Renal cortical epithelial cell (primary cell): Measurements from ENCODE around the gene VGLL4. TPM values are rescaled to one million over a fixed set of nuclear protein-coding genes. Genes with fewer than 3 reads are reported as not detected.
"Not testable (repeated sequence)": the region's sequence is repeated elsewhere in the genome, so short reads cannot be mapped to it uniquely, and the experiment has no call there.

Experiments used
- DNase-seq: peaks from one replicate; pipeline ENCODE4 v3.0.0-alpha.2; 2011; ENCODE audit warnings: low read depth
- total RNA-seq: library from RNA; depleted of rRNA; stranded (reverse); fragments of >200 nt; gene quantifications from 2 replicates; pipeline ENCODE4 v1.2.3, GENCODE V29; 2014

Gene VGLL4
- total RNA-seq, 1 donor from 2014 or later: 67.7 TPM

- no peak for DNase-seq
Measured at GRCh38 chr3:11587766-11588165, 55.9 kb downstream of the VGLL4 start.

DNA sequence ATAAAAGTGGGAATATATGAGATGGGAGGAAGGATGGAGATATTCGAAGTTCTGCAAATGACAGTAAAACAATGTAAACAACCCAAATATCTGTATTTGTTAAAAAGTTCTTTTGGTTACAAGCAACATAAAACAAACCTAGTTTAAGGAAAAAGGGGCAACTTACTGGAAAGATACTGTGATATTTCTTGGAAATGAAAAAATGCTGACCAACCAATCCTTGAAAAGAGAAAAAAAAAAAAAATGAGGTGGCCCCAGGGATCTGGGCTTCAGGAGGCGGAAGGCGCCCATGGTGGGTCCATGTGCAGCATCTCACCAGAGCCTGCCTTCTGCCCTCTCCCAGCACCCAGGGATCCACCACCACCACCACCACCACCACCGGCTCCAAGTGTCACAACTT is 59.1 kb downstream of the VGLL4 start:
- DNase-seq: no peak

- no peak for DNase-seq
Measured at GRCh38 chr3:11583638-11584046, 60.1 kb downstream of the VGLL4 start.

DNA sequence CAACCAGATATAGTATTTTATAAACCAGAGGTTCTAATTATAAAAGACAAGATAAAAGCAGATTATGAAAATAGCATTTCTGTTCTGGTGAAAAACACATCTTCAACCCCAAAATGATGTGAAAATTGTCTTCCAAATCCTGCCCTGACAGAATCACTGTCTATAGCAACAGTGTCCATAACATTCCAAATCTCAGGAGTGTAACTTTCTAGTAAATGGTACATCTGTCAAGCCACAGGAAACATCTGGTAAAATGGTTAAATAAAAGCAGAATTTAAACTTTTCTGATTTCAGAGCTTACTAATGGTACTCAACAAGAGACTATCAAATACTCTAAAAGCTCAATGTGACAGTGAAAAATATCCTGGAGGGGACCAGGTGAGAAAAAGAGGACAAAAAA is 60.5 kb downstream of the VGLL4 start:
- no peak for DNase-seq

- DNase-seq: peak; percentile 85
Measured at GRCh38 chr3:11582191-11582968, 61.3 kb downstream of the VGLL4 start.

- DNase-seq: peak; percentile 50
Measured at GRCh38 chr3:11581237-11582190, 62.2 kb downstream of the VGLL4 start.

DNA sequence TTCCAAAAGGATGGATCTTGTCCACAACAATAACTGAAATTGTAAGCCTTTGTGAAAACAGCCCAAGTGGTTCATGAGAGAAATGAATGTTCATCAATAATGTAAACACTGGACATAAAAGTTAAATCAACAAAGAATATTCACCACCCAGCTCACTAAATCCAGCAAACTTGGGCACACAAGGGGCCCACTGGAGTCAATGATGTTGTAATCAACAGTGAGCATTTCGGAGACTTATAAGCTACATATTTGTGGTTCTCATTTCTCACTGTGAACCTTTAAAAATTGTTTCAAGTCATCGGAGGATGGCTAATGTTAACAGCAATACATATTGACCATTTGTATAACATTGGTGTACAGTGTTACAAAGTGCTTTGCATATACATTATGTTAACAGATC is 63.1 kb downstream of the VGLL4 start:
- DNase-seq: no peak

GRCh38 chr3:11578169-11578568 is 65.5 kb downstream of the VGLL4 start:
- no peak for DNase-seq

DNA sequence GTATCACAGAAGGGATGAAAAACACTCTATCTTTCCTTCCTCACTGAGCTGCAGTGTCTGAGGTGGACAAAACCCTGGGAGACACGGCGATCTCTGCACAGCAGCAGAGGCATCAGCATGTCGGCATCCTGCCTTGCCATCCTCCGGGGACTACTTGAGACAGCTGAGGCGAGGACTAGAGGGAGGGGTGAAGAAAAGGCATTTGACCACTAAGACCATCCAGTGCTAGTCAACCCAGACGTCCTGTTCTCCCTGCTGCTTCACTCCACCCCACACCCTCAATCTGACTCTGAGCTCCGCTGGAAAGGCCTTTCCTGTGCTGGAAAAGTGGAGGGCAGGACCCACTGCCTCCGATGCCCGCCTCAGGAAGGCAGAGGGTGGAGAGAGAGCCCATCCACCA is 67.3 kb downstream of the VGLL4 start:
- no peak for DNase-seq

- no peak for DNase-seq
Measured at GRCh38 chr3:11575677-11576076, 68.0 kb downstream of the VGLL4 start.

DNA sequence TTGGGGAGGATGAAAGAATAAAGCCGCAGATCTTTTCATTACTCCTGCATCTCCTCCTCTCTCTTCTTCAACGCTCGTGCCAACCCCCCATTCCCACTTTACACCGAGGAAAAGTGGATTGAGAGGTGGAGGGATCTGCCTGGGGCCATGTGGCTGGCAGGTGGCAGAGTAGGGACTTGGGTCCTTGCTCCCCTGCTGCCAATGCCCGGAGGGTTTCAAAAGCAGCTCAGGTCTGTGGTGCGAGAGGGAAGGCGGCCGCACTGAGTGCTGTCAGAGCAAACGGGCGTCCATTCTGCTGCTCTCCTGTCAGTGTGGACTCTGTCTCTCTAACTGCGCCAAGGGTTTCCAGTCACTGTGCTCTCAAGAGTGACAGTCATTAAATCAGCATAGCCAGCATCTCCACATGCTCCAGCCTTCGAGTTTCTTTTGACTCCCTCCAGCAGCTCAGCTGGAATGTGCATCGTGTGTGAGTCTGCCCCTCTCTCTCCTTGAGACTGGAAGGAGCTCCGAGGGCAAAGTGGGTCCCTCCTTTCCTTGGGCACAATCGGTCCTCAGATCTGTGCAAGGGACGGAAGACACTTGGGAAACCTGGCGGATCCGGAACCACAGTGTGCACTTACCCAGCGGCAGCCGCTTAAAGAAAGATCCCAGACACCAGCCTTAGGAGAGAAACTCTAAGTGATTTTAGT is 68.6 kb downstream of the VGLL4 start:
- DNase-seq: no peak

DNA sequence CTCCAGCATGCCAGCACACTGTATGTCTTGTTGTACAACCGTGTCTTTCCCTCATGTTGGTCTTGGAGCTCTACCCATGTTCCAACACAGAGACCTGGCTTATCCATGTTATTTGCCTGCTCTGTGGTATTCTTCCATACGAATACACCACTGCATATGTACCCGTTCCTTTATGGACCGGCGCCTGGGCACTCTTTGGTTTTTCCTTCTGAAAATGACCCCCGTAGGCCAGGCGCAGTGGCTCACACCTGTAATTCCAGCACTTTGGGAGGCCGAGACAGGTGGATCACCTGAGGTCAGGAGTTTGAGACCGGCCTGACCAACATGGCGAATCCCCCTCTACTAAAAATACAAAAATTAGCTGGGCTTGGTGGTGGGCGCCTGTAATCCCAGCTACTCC is 71.1 kb downstream of the VGLL4 start:
- DNase-seq: not testable (repeated sequence)

DNA sequence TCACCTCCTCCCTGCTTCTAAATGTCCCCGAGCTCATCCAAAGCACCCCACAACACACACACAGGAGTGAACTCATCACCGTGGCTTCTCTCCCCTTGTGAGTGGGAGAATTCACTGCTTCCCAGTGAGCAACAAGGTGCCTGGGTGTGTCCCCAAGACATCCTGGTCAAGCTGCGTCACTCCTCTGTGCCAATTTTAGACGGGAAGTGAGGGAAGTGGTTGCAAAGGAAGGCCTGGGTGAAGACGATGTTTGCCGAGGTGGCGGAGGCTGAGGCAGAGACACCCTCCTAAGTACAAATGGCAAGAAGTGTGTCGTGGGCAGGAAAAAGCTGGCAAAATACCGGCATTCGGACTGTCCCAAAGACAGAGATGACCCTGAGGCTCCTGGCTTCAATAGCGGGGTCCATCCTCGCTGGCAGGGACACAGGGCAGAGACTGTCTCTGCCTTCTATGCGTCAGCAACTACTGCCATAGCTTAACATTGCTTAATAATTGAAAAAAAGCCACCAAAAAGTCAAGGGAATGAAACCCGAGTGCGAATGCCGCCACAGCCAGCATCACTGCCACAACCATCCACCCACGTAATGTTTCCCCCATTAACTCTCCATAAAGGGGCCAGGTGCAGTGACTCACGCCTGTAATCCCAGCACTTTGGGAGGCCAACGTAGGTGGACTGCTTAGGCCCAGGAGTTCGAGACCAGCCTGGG is 72.8 kb downstream of the VGLL4 start:
- DNase-seq: no peak

DNA sequence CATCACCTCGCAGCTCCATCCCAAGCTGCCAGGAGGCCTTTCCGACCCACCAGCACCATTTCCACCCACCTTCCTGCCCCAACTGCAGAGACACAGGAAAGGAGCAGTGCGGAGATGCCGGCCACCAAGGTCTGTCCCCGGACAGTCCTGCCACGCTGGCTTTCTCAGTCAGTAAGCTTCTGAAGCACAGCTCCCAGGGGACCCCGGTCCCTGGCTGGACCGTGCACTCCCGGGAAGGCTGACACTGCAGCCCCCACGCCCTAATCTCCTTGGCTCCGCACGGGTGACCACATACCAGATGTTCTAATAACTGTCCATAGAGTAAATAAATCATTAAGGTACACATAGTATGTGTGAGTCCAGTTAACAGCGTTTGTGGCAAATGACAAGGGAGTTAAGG is 73.5 kb downstream of the VGLL4 start:
- no peak for DNase-seq

DNA sequence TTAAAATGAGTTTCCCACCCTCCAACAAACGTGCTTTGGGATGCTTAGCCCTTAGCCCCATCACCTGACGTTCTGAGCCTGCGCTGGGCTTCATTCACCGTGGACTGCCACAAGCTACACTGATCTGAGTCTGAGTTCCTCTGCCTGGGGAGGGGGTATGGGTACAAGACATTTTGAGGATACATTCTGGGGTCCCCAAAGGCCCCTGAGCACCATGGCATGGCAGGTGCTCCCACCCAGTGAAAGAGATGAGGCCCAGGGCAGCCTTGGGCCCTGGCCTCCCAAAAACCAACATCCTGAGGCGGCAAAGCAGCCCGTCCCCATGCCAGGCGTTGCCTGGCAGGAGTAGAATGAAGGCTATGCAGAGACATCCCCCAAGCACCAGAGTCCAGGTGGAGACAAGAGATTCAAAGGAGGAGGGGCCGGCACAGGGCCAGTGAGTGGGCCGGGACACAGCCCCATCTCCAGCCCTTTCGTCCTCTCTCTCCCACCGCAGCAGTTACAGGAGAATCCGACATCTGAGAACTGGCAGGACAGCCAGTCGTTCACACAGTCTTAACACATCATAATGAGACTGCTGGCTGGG is 74.5 kb downstream of the VGLL4 start:
- DNase-seq: no peak

DNA sequence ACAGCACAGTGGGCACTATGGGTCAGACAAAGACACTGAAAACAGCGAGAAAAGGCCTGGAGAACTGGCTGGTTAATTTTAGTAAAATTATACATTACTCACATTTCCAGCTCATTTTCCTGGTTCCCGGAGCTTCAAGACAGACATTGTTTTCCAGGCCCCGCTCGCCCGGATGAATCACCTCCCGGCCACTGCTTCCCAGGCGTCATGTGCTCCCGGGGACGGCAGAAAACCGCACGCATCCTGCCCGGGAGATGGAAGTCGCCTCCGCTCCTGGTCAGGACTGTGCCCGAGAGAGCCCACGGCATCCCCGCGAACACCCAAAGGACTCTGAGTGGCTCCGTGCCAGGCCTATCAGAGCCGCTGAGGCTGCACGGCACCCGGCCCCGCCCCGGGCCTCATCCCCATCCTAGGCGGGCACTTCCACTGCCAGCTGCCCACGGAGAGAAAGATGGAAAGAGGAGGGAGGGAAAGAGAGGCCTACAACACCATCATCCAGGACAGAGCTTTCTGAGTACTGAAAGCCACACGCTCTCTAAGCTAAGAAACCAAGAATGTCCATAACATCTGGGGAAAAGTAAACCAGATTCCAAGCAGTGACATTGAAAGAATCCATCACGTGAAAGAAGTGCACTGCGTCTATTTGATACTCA is 75.1 kb downstream of the VGLL4 start:
- DNase-seq: peak; percentile 76

DNA sequence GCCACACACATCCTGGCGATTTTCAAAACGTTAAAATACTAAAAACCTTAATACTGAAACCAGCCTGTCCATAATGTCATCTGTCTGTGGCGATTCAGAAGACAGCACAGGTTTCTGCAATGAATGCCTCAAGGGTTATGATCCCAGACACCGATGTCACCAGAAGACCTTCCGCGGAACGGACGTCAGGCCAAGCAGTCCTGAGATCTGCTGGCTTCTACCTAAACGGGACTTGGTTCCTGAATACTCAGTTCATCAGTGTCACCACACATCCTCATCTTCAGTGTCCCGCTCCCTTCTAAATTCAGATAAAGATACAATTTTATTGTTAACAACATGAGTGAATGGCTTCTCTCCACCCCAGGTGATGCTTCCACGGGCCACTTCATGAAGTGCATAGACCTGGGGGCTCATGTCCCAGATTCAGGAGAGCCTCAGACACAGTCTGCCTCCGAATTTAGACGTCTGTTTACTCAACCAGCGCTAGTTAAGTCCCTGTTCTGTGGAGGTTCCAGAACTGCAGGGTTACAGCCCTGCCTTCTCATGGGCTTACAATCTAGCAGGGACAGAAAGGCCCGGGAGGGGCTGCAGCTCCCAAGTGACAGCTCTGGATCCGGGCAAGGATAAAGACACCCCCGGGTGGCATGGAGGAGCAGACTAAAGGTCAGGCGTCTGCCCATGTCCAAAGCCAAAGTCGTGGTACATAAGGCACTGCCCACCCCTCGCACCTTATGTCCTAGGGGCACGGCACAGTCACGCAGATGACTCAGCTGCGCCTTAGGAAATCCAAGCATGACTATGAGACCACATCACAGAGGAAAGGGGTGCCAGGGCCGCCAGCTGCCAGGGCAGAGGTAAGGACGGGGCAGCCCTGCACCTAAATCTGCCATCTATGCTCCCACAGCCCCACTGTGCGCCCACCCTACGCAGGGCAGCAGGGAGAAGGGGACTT is 75.9 kb downstream of the VGLL4 start:
- DNase-seq: peak; percentile 60

GRCh38 chr3:11566916-11567315 is 76.8 kb downstream of the VGLL4 start:
- no peak for DNase-seq

DNA sequence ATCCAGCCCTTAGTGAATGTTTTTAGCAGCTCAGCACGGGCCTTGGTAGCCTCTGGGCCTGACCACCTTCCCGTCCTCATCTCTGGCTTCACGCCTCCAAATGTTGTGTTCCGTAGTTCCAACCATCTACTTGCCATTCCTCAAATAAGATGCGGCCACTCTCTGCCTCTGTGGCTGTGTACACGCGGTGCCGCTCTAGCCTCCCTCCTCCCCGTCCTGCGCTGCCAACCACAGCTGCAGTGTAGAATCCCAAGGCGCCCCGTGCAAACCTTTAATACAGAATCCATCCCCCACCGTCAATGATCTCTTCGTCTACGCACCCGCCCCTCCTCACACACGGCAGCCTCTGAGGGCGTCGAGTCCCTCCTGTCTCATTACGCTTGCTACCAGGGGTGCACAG is 77.2 kb downstream of the VGLL4 start:
- no peak for DNase-seq

- no peak for DNase-seq
Measured at GRCh38 chr3:11565932-11566331, 77.8 kb downstream of the VGLL4 start.
